Retinal pigment epithelial cell (primary cell): ENCODE results near the gene CENPX.
A peak's percentile ranks its signal among the peaks of the same experiment; 100 is the strongest.
"Not testable (repeated sequence)": the region's sequence is repeated elsewhere in the genome, so short reads cannot be mapped to it uniquely, and the experiment has no call there.

Source experiments
- DNase-seq: peaks from one replicate; pipeline ENCODE4 v3.0.0-alpha.2; 2010; ENCODE audit warnings: low read depth
- H3K4me3 ChIP-seq: 2 replicates; pipeline ENCODE4 v1.5.1; 2011; ENCODE audit warnings: mild to moderate bottlenecking, low read length, control low read depth, moderate library complexity
- CTCF ChIP-seq: conservative IDR thresholded peaks from 2 replicates; pipeline ENCODE4 v1.5.1; 2011; ENCODE audit warnings: low read depth, low read length, control low read depth, inconsistent platforms

CENPX gene

GRCh38 chr17:81983639-81984373 lies 38.9 kb downstream of the CENPX start:
- no peak overlapping the region for H3K4me3 ChIP-seq
- no peak for TF ChIP-seq CTCF
- DNase-seq, result no peak

GRCh38 chr17:81983011-81983638 lies 39.6 kb downstream of the CENPX start:
- H3K4me3 ChIP-seq, result no peak overlapping the region
- no peak for TF ChIP-seq CTCF
- DNase-seq, result no peak

DNA sequence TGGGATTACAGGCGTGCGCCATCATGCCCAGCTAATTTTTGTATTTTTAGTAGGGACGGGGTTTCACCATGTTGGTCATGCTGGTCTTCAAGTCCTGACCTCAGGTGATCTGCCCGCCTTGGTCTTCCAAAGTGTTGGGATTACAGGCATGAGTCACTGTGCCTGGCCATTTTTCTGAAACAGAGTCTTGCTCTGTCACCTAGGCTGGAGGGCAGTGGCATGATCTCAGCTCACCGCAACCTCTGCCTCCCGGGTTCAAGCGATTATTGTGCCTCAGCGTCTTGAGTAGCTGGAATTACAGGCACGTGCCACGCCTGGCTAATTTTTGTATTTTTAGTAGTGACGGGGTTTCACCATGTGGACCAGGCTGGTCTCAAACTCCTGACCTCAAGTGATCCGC lies 41.2 kb downstream of the CENPX start:
- not testable (repeated sequence) for H3K4me3 ChIP-seq, DNase-seq

DNA sequence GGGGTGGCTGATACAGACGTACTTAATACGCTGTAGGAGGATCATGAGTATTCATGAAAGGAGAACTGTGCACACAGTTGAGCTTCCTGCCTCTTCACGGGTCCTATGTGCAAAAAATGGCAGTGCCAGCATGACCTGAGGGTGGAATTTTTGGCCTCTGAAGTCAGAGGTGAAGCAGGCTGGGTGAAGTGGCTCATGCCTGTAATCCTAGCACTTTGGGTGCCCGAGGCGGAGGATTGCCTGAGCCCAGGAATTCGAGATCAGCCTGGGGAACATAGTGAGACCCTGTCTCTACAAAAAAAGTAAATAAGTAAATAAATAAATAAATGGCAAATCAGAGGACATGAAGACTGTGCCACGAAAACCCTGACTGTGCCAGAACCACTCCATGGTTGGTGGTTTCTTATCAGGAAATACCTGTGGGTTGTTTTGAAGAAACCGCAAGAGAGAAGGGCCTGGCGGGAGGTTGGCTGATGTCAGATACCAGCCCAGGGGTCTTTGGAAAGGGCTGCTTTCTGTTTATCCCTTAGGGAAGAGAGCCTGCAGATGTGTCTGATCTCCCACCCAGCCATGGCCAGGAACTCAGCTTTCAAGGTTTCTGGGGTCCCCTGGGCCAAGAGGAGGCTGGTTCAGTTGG lies 41.9 kb downstream of the CENPX start:
- no peak for TF ChIP-seq CTCF
- DNase-seq, result no peak
- H3K4me3 ChIP-seq, result no peak overlapping the region

- TF ChIP-seq CTCF, result no peak
- H3K4me3 ChIP-seq, result no peak overlapping the region
Observed at GRCh38 chr17:81980122-81980521, 42.6 kb downstream of the CENPX start.

DNA sequence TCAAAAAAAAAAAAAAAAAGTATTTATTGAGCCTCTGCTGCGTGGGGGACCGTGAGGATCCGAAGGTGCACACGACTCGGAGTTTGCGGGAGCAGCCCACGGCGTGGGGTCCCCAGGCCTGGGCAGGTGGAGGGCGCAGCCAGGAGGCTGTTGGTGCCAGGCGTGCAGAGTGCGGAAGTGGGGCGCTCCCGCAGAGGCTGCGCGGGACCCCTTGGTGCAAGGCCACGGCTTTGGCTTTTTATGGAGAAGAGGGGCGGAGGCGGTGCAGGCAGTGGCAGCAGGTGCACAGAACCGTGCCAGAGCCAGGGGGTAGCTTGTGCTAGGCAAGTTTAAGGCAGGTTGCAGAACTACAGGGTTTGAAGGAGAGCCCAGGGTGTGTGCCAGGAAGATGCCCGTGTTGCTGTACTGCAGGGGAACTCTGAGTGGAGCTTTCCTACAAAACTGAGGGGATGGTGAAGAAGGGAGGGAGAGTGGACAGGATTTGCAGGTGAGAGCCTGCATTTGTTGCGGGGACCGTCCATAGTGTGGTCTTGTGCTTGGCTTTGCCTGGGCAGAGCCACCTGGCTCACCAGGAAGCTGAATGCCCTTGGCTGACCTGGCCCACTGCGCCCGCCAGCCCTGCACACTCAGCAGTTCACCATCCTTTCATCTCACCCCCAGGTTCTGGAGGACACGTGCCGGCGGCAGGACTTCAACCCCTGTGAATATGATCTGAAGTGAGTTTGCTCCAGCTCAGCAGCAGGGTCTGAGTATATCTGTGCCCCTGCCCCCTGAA lies 44.0 kb downstream of the CENPX start:
- peak overlapping the region; percentile 4 for H3K4me3 ChIP-seq
- DNase-seq, result no peak
- TF ChIP-seq CTCF, result no peak

More at GRCh38 chr17:81980122-81980521, 42.6 kb downstream of the CENPX start:
- no peak for DNase-seq

GRCh38 chr17:81977211-81977808 lies 45.4 kb downstream of the CENPX start, which contains the start of gene ASPSCR1:
ASPSCR1 (plus strand) TSS chr17:81977629; CDS start chr17:81977647, 18 bp downstream.
- TF ChIP-seq CTCF, result no peak
- peak; percentile 61 for DNase-seq
- peak within 1 kb of the TSS; percentile 75 for H3K4me3 ChIP-seq
